Vagina (tissue), 2 donors: Measurements from ENCODE around the gene GGA1.

Source experiments
- POLR2A ChIP-seq, 2 donors: fragments of 450-650 bp; IDR thresholded peaks; one replicate each; pipeline ENCODE4 v1.6.1; 2017; ENCODE audit warnings: antibody characterized with exemption in 2 of 2, mild to moderate bottlenecking in 2 of 2, moderate library complexity in 2 of 2
- TF ChIP-seq, protein P1 (sequence below), 3 experiments: fragments of 450-650 bp in 2 of 3; fragments of 200-600 bp in 1 of 3; sonication (generic) in 1 of 3; IDR thresholded peaks; one replicate each; pipeline ENCODE4 v1.5.1; 2017 to 2019; ENCODE audit warnings: antibody characterized with exemption in 3 of 3, mild to moderate bottlenecking in 2 of 3, moderate library complexity in 2 of 3

DNA sequence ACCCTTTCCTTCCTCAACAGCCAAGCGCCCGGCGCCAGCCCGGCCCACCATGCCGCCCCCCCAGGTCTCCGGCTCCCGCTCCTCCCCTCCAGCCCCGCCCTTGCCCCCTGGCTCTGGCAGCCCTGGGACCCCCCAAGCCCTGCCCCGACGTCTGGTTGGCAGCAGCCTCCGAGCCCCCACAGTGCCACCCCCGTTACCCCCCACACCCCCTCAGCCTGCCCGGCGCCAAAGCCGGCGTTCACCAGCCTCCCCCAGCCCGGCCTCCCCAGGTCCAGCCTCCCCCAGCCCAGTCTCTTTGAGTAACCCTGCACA is 46.6 kb downstream of the GGA1 start:
- no peak for TF ChIP-seq POLR2A (IDR thresholded peaks at IDR 0.05)
- TF ChIP-seq, protein P1, sequence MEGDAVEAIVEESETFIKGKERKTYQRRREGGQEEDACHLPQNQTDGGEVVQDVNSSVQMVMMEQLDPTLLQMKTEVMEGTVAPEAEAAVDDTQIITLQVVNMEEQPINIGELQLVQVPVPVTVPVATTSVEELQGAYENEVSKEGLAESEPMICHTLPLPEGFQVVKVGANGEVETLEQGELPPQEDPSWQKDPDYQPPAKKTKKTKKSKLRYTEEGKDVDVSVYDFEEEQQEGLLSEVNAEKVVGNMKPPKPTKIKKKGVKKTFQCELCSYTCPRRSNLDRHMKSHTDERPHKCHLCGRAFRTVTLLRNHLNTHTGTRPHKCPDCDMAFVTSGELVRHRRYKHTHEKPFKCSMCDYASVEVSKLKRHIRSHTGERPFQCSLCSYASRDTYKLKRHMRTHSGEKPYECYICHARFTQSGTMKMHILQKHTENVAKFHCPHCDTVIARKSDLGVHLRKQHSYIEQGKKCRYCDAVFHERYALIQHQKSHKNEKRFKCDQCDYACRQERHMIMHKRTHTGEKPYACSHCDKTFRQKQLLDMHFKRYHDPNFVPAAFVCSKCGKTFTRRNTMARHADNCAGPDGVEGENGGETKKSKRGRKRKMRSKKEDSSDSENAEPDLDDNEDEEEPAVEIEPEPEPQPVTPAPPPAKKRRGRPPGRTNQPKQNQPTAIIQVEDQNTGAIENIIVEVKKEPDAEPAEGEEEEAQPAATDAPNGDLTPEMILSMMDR (IDR thresholded peaks at IDR 0.05): no peak
